ENCODE results near the gene SMARCD3. TPM values are rescaled to one million over a fixed set of nuclear protein-coding genes. Genes with fewer than 3 reads are reported as not detected.

The SMARCD3 gene
- total RNA-seq, 1 experiment from 2014 or later = 30.3 TPM

DNA sequence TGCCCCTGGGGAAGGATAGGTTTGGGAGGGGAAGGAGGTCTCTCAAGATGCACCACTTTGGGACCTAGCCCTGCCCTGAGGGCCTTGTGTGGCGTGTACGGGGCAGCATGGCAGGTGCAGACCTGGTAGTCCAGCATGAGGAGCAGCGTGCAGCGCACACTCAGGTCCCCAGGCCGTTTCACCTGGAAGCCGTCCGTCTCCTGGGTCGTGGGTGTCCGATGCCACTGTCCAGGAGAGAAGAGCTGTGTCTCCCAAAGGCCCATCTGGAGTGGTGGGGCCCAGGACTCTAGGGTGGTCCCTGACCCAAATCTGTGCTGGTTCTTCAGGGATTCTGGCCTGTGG is 6.8 kb downstream of the SMARCD3 start:
- Histone ChIP-seq H3K4me1 (ENCODE audit: control insufficient read depth in 1 of 2, insufficient read depth in 2 of 2, low read length in 2 of 2) (peaks cover 7 to 26% of the 10 kb centered on the region in 2 experiments), H3K9me3 (ENCODE audit: control insufficient read depth in 1 of 2, insufficient read depth in 1 of 2, low read depth in 1 of 2, low read length in 2 of 2) (no peaks in the 10 kb centered on the region), H3K36me3 (ENCODE audit: control insufficient read depth in 1 of 2, insufficient read depth in 2 of 2, low read length in 2 of 2) (peaks cover 12 to 27% of the 10 kb centered on the region in 2 experiments; a peak in 3 of 4 replicates), H3K79me2 (ENCODE audit: insufficient read depth, low read length) (no peaks in the 10 kb centered on the region; the same call in 1 of the 2 replicates), H3K9me2 (ENCODE audit: insufficient read depth) (no peaks in the 10 kb centered on the region), H3K4me2 (ENCODE audit: low read length) (no peak overlapping the region), H3K27me3 (ENCODE audit: insufficient read depth, low read length) (no peaks in the 10 kb centered on the region), H3K27ac (ENCODE audit: low read depth, low read length) (no peak overlapping the region), H4K20me1 (ENCODE audit: insufficient read depth) (no peaks in the 10 kb centered on the region), H3K9ac (ENCODE audit: low read length) (no peak overlapping the region), H3K4me3 (replicated peaks in 1 of 2; ENCODE audit: low read depth in 1 of 2, low read length in 2 of 2) (no peak overlapping the region), H2AFZ (ENCODE audit: low read depth, low read length, poor library complexity, severe bottlenecking) (no peak overlapping the region)
- intact Hi-C loops (cut with micrococcal nuclease) = loop anchor here (10.0 kb wide), 1 partner anchor 117 kb away; no protein-coding TSS in a partner anchor
- BruUV-seq (replicated peaks) = no TSS peak
- ATAC-seq (no peak), DNase-seq (ENCODE audit: low read depth, low spot score) (no peak)
- TF ChIP-seq RAD21 (IDR thresholded peaks at IDR 0.05; ENCODE audit: low read depth) = no peak
- TF ChIP-seq EZH2 (IDR thresholded peaks at IDR 0.05) = no peak
- no peak for TF ChIP-seq ELF1 (IDR thresholded peaks at IDR 0.05; ENCODE audit: borderline replicate concordance, low read depth)
- TF ChIP-seq, protein P1, sequence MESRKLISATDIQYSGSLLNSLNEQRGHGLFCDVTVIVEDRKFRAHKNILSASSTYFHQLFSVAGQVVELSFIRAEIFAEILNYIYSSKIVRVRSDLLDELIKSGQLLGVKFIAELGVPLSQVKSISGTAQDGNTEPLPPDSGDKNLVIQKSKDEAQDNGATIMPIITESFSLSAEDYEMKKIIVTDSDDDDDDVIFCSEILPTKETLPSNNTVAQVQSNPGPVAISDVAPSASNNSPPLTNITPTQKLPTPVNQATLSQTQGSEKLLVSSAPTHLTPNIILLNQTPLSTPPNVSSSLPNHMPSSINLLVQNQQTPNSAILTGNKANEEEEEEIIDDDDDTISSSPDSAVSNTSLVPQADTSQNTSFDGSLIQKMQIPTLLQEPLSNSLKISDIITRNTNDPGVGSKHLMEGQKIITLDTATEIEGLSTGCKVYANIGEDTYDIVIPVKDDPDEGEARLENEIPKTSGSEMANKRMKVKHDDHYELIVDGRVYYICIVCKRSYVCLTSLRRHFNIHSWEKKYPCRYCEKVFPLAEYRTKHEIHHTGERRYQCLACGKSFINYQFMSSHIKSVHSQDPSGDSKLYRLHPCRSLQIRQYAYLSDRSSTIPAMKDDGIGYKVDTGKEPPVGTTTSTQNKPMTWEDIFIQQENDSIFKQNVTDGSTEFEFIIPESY (IDR thresholded peaks at IDR 0.05; ENCODE audit: extremely low read depth, insufficient replicate concordance, low read length) = no peak
- no peak for TF ChIP-seq ZNF274 (IDR thresholded peaks at IDR 0.05; ENCODE audit: low read depth, low read length)
- no peak for TF ChIP-seq POLR2AphosphoS5 (IDR thresholded peaks at IDR 0.05; ENCODE audit: low read depth, low read length)
- no peak for TF ChIP-seq CBX3 (IDR thresholded peaks at IDR 0.05; ENCODE audit: low read depth)
- TF ChIP-seq, protein P2, sequence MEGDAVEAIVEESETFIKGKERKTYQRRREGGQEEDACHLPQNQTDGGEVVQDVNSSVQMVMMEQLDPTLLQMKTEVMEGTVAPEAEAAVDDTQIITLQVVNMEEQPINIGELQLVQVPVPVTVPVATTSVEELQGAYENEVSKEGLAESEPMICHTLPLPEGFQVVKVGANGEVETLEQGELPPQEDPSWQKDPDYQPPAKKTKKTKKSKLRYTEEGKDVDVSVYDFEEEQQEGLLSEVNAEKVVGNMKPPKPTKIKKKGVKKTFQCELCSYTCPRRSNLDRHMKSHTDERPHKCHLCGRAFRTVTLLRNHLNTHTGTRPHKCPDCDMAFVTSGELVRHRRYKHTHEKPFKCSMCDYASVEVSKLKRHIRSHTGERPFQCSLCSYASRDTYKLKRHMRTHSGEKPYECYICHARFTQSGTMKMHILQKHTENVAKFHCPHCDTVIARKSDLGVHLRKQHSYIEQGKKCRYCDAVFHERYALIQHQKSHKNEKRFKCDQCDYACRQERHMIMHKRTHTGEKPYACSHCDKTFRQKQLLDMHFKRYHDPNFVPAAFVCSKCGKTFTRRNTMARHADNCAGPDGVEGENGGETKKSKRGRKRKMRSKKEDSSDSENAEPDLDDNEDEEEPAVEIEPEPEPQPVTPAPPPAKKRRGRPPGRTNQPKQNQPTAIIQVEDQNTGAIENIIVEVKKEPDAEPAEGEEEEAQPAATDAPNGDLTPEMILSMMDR (IDR thresholded peaks at IDR 0.05 in 2 of 3, conservative IDR thresholded peaks at IDR 0.05 in 1 of 3; ENCODE audit: borderline replicate concordance in 1 of 3, insufficient read depth in 1 of 3, low read depth in 2 of 3, low read length in 2 of 3) = no peak
- TF ChIP-seq EGR1 (IDR thresholded peaks at IDR 0.05; ENCODE audit: low read depth) = no peak
- TF ChIP-seq CEBPB (IDR thresholded peaks at IDR 0.05; ENCODE audit: low read depth) = no peak
- TF ChIP-seq SRF (IDR thresholded peaks at IDR 0.05; ENCODE audit: low read depth) = no peak
- no peak for TF ChIP-seq SIN3A (IDR thresholded peaks at IDR 0.05; ENCODE audit: low read depth)
- TF ChIP-seq POLR2A (IDR thresholded peaks at IDR 0.05; ENCODE audit: borderline replicate concordance, extremely low read depth, insufficient read depth, insufficient read length) = no peak
- TF ChIP-seq, protein P3, sequence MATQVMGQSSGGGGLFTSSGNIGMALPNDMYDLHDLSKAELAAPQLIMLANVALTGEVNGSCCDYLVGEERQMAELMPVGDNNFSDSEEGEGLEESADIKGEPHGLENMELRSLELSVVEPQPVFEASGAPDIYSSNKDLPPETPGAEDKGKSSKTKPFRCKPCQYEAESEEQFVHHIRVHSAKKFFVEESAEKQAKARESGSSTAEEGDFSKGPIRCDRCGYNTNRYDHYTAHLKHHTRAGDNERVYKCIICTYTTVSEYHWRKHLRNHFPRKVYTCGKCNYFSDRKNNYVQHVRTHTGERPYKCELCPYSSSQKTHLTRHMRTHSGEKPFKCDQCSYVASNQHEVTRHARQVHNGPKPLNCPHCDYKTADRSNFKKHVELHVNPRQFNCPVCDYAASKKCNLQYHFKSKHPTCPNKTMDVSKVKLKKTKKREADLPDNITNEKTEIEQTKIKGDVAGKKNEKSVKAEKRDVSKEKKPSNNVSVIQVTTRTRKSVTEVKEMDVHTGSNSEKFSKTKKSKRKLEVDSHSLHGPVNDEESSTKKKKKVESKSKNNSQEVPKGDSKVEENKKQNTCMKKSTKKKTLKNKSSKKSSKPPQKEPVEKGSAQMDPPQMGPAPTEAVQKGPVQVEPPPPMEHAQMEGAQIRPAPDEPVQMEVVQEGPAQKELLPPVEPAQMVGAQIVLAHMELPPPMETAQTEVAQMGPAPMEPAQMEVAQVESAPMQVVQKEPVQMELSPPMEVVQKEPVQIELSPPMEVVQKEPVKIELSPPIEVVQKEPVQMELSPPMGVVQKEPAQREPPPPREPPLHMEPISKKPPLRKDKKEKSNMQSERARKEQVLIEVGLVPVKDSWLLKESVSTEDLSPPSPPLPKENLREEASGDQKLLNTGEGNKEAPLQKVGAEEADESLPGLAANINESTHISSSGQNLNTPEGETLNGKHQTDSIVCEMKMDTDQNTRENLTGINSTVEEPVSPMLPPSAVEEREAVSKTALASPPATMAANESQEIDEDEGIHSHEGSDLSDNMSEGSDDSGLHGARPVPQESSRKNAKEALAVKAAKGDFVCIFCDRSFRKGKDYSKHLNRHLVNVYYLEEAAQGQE (IDR thresholded peaks at IDR 0.05; ENCODE audit: low read depth) = no peak
- TF ChIP-seq JUND (IDR thresholded peaks at IDR 0.05) = no peak
- no peak for TF ChIP-seq TCF7L2 (IDR thresholded peaks at IDR 0.05; ENCODE audit: borderline replicate concordance, extremely low read depth, insufficient read depth, insufficient read length)
- no peak for TF ChIP-seq SP1 (IDR thresholded peaks at IDR 0.05; ENCODE audit: low read depth)
- TF ChIP-seq, protein P4, sequence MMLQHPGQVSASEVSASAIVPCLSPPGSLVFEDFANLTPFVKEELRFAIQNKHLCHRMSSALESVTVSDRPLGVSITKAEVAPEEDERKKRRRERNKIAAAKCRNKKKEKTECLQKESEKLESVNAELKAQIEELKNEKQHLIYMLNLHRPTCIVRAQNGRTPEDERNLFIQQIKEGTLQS (IDR thresholded peaks at IDR 0.05) = no peak
- no peak for TF ChIP-seq YY1 (IDR thresholded peaks at IDR 0.05; ENCODE audit: extremely low read depth, insufficient replicate concordance, low read depth, low read length)
- ChIA-PET RAD21 (ENCODE audit: low non-redundant PET in 1 of 2, low total read pairs in 2 of 2, uncharacterized antibody in 2 of 2, unreplicated experiment in 2 of 2) (no interaction called here), POLR2A (no interaction called here), CTCF (no interaction called here)
